Parathyroid adenoma (tissue), 2 donors: Measurements from ENCODE around the gene WDR12.
A peak's percentile ranks its signal among the peaks of the same experiment; 100 is the strongest.
"Not testable (repeated sequence)": the region's sequence is repeated elsewhere in the genome, so short reads cannot be mapped to it uniquely, and the experiment has no call there.

Source experiments
- H2AFZ ChIP-seq: fragments of 300-600 bp; sonication (generic); one replicate; pipeline ENCODE4 v1.7.0; 2017; ENCODE audit warnings: antibody characterized with exemption, mild to moderate bottlenecking
- H3K27ac ChIP-seq: fragments of 300-600 bp; sonication (generic); one replicate; pipeline ENCODE4 v1.7.0; 2017
- H3K27me3 ChIP-seq: fragments of 300-600 bp; sonication (generic); one replicate; pipeline ENCODE4 v1.7.0; 2017; ENCODE audit warnings: low read length; ENCODE audit not compliant: control insufficient read depth, insufficient read depth
- H3K36me3 ChIP-seq: fragments of 300-600 bp; sonication (generic); one replicate; pipeline ENCODE4 v1.7.0; 2017; ENCODE audit warnings: low read length; ENCODE audit not compliant: control insufficient read depth, insufficient read depth
- H3K4me1 ChIP-seq: fragments of 300-600 bp; sonication (generic); one replicate; pipeline ENCODE4 v1.7.0; 2017; ENCODE audit warnings: control low read depth
- H3K4me2 ChIP-seq: fragments of 300-600 bp; sonication (generic); one replicate; pipeline ENCODE4 v1.7.0; 2017; ENCODE audit warnings: low read length
- H3K4me3 ChIP-seq: fragments of 300-600 bp; sonication (generic); one replicate; pipeline ENCODE4 v1.7.0; 2017; ENCODE audit warnings: low read depth, low read length
- H3K79me2 ChIP-seq: fragments of 300-600 bp; sonication (generic); one replicate; pipeline ENCODE4 v1.7.0; 2017; ENCODE audit warnings: control low read depth
- H3K9ac ChIP-seq: fragments of 300-600 bp; sonication (generic); one replicate; pipeline ENCODE4 v1.7.0; 2017; ENCODE audit warnings: mild to moderate bottlenecking
- H3K9me3 ChIP-seq: fragments of 300-600 bp; sonication (generic); one replicate; pipeline ENCODE4 v1.7.0; 2017; ENCODE audit warnings: low read length; ENCODE audit not compliant: control insufficient read depth
- TF ChIP-seq, protein P1 (sequence below): fragments of 300-600 bp; sonication (generic); IDR thresholded peaks from one replicate; pipeline ENCODE4 v1.7.0; 2017; ENCODE audit warnings: antibody characterized with exemption, mild to moderate bottlenecking
- donor health status: primary hyperparathyroidism.

Gene WDR12

DNA sequence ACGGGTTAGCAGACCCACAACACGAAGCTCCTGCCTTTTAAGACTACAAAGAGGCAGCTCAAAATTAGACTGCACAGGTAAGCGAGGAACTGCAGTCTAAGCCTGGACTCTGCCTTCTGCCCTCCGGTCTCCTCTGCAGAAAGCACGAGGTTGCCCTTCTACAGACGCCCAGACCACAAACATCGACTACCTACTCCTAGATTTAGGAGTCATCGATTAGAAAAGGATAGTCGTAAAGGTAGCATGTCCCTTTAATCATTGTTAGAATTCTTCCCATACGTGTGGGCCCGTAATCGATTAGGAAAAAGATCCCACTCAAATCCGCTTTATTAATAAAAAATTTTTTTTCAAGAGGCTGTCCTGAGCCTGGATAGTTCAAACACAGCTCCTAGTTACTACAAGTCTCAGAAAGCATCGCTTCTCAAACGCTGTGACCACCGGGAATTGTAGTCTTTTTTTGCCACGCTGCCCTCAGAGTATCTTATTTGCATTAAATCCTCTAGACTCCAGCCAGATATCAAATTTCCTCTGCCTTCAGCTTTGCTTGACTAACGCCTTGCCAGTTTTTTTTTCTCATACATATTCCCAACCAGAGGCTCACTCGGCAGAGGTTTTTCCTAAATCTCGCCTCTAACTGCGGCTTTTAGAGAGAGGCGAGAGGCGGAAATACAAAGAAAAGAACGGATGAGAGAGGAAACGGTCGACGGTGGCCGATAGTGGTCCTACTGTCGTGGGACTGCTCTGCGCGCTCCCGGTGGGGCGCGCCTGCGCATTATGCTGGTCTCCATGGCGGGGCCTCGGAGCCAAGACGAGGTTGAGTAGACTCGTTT, at the start of gene WDR12, which contains the start of gene CARF:
Gene WDR12, minus strand, starts transcription at position 162 of the 830 bp plus-strand sequence. CDS start 197 bp downstream, outside the sequence.
Gene CARF, plus strand, starts transcription at position 764 of the 830 bp plus-strand sequence. CDS start 29,628 bp downstream, outside the sequence.
- no peak within 1 kb of the TSS for H3K9ac ChIP-seq
- no peaks in the 10 kb centered on the region for H3K9me3 ChIP-seq
- TF ChIP-seq, protein P1, sequence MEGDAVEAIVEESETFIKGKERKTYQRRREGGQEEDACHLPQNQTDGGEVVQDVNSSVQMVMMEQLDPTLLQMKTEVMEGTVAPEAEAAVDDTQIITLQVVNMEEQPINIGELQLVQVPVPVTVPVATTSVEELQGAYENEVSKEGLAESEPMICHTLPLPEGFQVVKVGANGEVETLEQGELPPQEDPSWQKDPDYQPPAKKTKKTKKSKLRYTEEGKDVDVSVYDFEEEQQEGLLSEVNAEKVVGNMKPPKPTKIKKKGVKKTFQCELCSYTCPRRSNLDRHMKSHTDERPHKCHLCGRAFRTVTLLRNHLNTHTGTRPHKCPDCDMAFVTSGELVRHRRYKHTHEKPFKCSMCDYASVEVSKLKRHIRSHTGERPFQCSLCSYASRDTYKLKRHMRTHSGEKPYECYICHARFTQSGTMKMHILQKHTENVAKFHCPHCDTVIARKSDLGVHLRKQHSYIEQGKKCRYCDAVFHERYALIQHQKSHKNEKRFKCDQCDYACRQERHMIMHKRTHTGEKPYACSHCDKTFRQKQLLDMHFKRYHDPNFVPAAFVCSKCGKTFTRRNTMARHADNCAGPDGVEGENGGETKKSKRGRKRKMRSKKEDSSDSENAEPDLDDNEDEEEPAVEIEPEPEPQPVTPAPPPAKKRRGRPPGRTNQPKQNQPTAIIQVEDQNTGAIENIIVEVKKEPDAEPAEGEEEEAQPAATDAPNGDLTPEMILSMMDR: no peak
- no peaks in the 10 kb centered on the region for H3K27me3 ChIP-seq
- peak within 1 kb of the TSS; percentile 88 for H2AFZ ChIP-seq
- H3K36me3 ChIP-seq: no peaks in the 10 kb centered on the region
- H3K4me1 ChIP-seq: peaks cover 3% of the 10 kb centered on the region
- peak within 1 kb of the TSS; percentile 83 for H3K27ac ChIP-seq
- H3K4me3 ChIP-seq: peak within 1 kb of the TSS; percentile 86
- peaks cover 13% of the 10 kb centered on the region for H3K79me2 ChIP-seq
- peak within 1 kb of the TSS; percentile 88 for H3K4me2 ChIP-seq

DNA sequence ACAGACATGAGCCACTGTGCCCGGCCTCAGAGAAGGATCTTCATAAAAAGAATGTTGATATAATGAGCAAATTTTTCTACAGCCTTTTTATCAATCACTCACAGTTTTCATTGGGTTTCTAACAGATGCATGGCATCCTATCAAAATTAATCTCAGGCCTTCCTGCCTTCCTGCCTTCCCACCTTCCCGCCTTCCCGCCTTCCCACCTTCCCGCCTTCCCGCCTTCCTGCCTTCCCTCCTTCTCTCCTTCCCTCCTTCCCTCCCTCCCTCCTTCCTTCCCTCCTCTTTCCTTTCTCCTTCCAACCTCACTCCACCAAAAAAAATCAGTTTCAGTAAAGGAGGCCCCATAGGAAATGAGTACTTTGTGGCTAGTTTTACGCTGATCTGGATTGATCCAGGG, 49.1 kb upstream of the WDR12 start:
- H3K4me1 ChIP-seq: no peaks in the 10 kb centered on the region
- H3K27ac ChIP-seq: no peak overlapping the region
- H3K79me2 ChIP-seq: no peaks in the 10 kb centered on the region
- no peaks in the 10 kb centered on the region for H3K9me3 ChIP-seq
- no peaks in the 10 kb centered on the region for H3K36me3 ChIP-seq
- no peak overlapping the region for H3K4me2 ChIP-seq
- no peak overlapping the region for H3K4me3 ChIP-seq
- no peak overlapping the region for H3K9ac ChIP-seq
- TF ChIP-seq, protein P1: no peak
- H3K27me3 ChIP-seq: no peaks in the 10 kb centered on the region
- no peak overlapping the region for H2AFZ ChIP-seq

DNA sequence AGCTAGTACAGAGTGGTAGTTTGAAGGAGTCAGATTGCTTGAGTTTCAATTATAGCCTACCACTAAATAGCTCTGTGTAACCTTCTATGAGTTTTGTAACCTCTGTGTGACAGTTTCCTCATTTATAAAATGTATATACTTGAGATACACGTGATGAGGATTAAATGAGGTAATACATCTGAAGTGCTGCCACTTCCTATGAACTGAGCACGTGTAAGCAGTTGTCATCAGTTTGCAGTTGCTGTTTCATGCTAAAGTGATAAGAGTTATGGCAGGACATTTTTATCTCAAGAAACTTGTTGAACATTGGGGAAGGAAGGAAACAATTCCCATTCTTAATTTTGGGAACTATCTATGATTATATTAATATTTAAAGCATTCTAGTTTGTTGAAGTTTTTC, 39.1 kb upstream of the WDR12 start:
- no peaks in the 10 kb centered on the region for H3K4me1 ChIP-seq
- no peaks in the 10 kb centered on the region for H3K36me3 ChIP-seq
- H2AFZ ChIP-seq: no peak overlapping the region
- H3K27me3 ChIP-seq: no peaks in the 10 kb centered on the region
- peaks cover 6% of the 10 kb centered on the region for H3K79me2 ChIP-seq
- H3K9ac ChIP-seq: no peak overlapping the region
- H3K27ac ChIP-seq: no peak overlapping the region
- H3K4me2 ChIP-seq: no peak overlapping the region
- TF ChIP-seq, protein P1: no peak
- H3K4me3 ChIP-seq: no peak overlapping the region
- no peaks in the 10 kb centered on the region for H3K9me3 ChIP-seq

DNA sequence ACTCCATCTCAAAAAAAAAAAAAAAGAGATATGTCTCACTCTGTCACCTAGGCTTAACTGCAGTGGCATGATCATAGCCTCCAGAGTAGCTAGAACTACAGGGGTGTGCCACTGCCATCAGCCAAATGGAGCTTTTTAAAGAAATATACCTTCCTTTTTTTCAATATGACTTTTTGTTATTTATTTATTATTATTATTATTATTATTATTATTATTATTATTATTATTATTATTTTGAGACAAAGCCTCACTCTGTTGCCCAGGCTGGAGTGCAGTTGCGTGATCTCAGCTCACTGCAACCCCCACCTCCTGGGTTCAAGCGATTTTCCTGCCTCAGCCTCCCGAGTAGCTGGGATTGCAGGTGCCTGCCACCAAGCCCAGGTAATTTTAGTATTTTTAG, 37.9 kb upstream of the WDR12 start:
- not testable (repeated sequence) for H3K79me2 ChIP-seq, H3K4me1 ChIP-seq, H3K9me3 ChIP-seq, H3K27ac ChIP-seq, H3K4me2 ChIP-seq, H3K9ac ChIP-seq, H2AFZ ChIP-seq, H3K27me3 ChIP-seq, H3K4me3 ChIP-seq, H3K36me3 ChIP-seq

DNA sequence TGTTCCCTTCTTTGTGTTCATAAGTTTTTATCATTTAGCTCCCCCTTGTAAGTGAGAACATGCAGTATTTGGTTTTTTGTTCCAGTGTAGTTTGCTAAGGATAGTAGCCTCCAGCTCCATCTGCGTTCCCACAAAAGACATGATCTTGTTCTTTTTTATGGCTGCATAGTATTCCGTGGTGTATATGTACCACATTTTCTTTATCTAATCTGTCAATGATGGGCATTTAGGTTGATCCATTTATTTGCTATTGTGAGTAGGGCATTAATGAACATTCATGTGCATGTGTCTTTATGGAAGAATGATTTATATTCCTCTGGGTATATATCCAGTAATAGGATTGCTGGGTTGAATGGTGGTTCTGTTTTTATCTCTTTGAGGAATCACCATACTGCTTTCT, 34.0 kb upstream of the WDR12 start:
- Histone ChIP-seq H3K4me3 (no peak overlapping the region), H3K4me1 (no peaks in the 10 kb centered on the region), H3K79me2 (peaks cover 6% of the 10 kb centered on the region), H3K9me3 (no peaks in the 10 kb centered on the region), H2AFZ (no peak overlapping the region), H3K4me2 (no peak overlapping the region), H3K27ac (no peak overlapping the region), H3K27me3 (no peaks in the 10 kb centered on the region), H3K9ac (no peak overlapping the region), H3K36me3 (no peaks in the 10 kb centered on the region)
- TF ChIP-seq, protein P1: no peak
